ENCODE data around the gene ADAM15.

DNA sequence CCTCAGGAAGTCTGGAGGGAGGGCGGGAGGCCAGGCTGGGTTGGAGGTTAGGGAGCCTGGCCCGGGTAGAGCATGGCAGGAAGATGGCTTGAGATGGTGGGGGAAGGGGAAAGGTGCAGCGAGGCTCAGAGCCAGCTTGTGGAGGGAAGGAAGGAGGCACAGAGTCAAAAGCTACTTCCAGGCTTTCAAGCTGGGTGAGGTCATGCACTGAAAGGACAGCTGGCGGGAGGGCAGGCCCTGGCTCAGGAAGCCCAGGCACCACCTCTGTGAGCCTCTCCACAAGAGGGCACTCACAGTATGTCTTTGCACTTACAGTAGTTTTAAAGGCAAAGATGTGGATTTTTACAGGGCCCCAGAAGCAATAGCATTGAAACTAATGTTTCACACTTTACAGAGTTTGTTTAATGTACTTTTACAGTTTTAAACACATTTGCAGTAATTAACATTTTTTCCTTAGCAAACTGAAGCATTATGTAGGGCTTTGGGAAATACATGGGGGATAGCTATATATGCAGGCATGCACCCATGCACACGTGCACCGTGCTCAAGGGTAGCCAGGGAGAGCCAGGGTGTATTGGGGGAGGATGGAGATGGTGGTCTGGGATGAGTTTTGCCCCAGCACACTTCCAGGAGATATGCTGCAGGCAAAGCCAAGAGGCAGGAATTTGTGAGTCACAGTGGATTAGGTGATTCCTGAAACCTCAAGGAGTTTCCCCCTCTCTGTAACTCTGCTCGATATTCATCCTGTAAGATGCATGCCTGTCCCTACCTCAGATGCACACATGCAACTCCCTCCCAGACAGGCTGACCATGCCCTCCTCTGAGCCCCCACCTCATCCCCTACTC, 6.1 kb upstream of the ADAM15 start:
- TF ChIP-seq POLR2A (IDR thresholded peaks at IDR 0.05) (no peak), CTCF (IDR thresholded peaks at IDR 0.05) (peak in 3 of 4 experiments; percentile 73 to 81 (median 74)), POLR2AphosphoS5 (IDR thresholded peaks at IDR 0.05) (no peak), EP300 (IDR thresholded peaks at IDR 0.05) (no peak)

Data from gastroesophageal sphincter (tissue), 3 donors.